MM.1S (cell line): Measurements from ENCODE around the gene S1PR2.

ENCODE experiments used
- DNase-seq: peaks from one replicate; pipeline ENCODE4 v3.0.0-alpha.2; 2015
- H2AFZ ChIP-seq: fragments of 300-600 bp; sonication (generic); 2 replicates; pipeline ENCODE4 v1.6.0; 2016; ENCODE audit warnings: antibody characterized with exemption, low read length
- H3F3A ChIP-seq: fragments of 300-600 bp; sonication (generic); 2 replicates; pipeline ENCODE4 v1.6.1; 2016; ENCODE audit warnings: mild to moderate bottlenecking, antibody characterized with exemption, low read length, moderate library complexity, mixed read lengths; ENCODE audit not compliant: insufficient read depth
- H3K27ac ChIP-seq: fragments of 300-600 bp; sonication (generic); 2 replicates; pipeline ENCODE4 v1.5.1; 2016; ENCODE audit warnings: mild to moderate bottlenecking, low read length
- H3K27me3 ChIP-seq: fragments of 300-600 bp; sonication (generic); replicated peaks from 2 replicates; pipeline ENCODE4 v1.6.0; 2016; ENCODE audit warnings: low read length; ENCODE audit not compliant: insufficient read depth
- H3K36me3 ChIP-seq: fragments of 300-600 bp; sonication (generic); replicated peaks from 2 replicates; pipeline ENCODE4 v1.6.1; 2016; ENCODE audit warnings: mild to moderate bottlenecking, low read length, mixed read lengths; ENCODE audit not compliant: insufficient read depth
- H3K4me1 ChIP-seq: fragments of 300-600 bp; sonication (generic); 2 replicates; pipeline ENCODE4 v1.6.1; 2016; ENCODE audit warnings: low read length, mixed read lengths
- H3K4me2 ChIP-seq: fragments of 300-600 bp; sonication (generic); 2 replicates; pipeline ENCODE4 v1.6.0; 2016; ENCODE audit warnings: low read depth, low read length
- H3K4me3 ChIP-seq: fragments of 300-600 bp; sonication (generic); 2 replicates; pipeline ENCODE4 v1.5.1; 2016; ENCODE audit warnings: low read length, mixed read lengths
- H3K79me2 ChIP-seq: fragments of 300-600 bp; sonication (generic); 2 replicates; pipeline ENCODE4 v1.6.1; 2016; ENCODE audit warnings: mixed run types, low read length, mixed read lengths
- H3K9ac ChIP-seq: fragments of 300-600 bp; sonication (generic); 2 replicates; pipeline ENCODE4 v1.6.1; 2016; ENCODE audit warnings: low read length, mixed read lengths
- H3K9me2 ChIP-seq: fragments of 300-600 bp; sonication (generic); replicated peaks from 2 replicates; pipeline ENCODE4 v1.6.1; 2016; ENCODE audit warnings: mild to moderate bottlenecking, low read length, mixed read lengths; ENCODE audit not compliant: insufficient read depth
- H3K9me3 ChIP-seq: fragments of 300-600 bp; sonication (generic); replicated peaks from 2 replicates; pipeline ENCODE4 v1.6.1; 2016; ENCODE audit warnings: mild to moderate bottlenecking, low read length, mixed read lengths; ENCODE audit not compliant: insufficient read depth
- H4K20me1 ChIP-seq: fragments of 300-600 bp; sonication (generic); 2 replicates; pipeline ENCODE4 v1.6.1; 2016; ENCODE audit warnings: mild to moderate bottlenecking, low read length, moderate library complexity, mixed read lengths; ENCODE audit not compliant: insufficient read depth
- CTCF ChIP-seq: fragments of 300-600 bp; sonication (generic); IDR thresholded peaks from 2 replicates; pipeline ENCODE4 v1.5.1; 2016; ENCODE audit warnings: antibody characterized with exemption, low read length, mixed read lengths
- EZH2 ChIP-seq: fragments of 300-600 bp; sonication (generic); optimal IDR thresholded peaks from 2 replicates; pipeline ENCODE3; 2017; ENCODE audit warnings: low read depth, mild to moderate bottlenecking, antibody characterized with exemption, low read length, mixed read lengths
- EZH2phosphoT487 ChIP-seq: fragments of 300-600 bp; sonication (generic); IDR thresholded peaks from 2 replicates; pipeline ENCODE4 v1.6.1; 2018; ENCODE audit warnings: antibody characterized with exemption, low read length

Gene S1PR2

DNA sequence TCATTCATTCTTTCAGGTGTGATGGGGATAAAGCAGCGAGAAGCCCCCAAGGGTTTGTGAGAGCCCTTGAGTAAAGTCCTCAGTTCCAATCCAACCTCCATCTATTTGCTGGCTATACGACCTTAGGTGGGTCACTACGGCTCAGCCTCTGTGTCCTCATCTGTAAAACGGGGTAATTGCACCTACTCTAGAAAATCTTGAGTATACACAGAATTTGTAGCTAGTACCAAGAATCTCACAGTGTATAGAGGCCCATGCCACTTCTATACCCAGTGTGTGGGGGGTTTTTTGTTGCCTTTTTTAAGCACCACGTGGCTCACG, 36.0 kb downstream of the S1PR2 start:
- H2AFZ ChIP-seq: peak overlapping the region; percentile 76
- peak overlapping the region; percentile 76 for H3K4me2 ChIP-seq
- peak overlapping the region; percentile 98; the same call in 1 of the 2 replicates for H3K9ac ChIP-seq
- H3K27ac ChIP-seq: peak overlapping the region; percentile 9; the same call in 1 of the 2 replicates
- H3K27me3 ChIP-seq: no peaks in the 10 kb centered on the region
- H3K9me3 ChIP-seq: no peaks in the 10 kb centered on the region
- H3K9me2 ChIP-seq: no peaks in the 10 kb centered on the region
- peaks cover 10% of the 10 kb centered on the region for H3F3A ChIP-seq
- H3K79me2 ChIP-seq: peaks cover 45% of the 10 kb centered on the region
- DNase-seq: no peak
- peak overlapping the region; percentile 98 for H3K4me3 ChIP-seq
- H3K36me3 ChIP-seq: no peaks in the 10 kb centered on the region
- H3K4me1 ChIP-seq: peaks cover 9% of the 10 kb centered on the region
- peaks cover 14% of the 10 kb centered on the region for H4K20me1 ChIP-seq
- TF ChIP-seq EZH2: no peak
- no peak for TF ChIP-seq CTCF
- TF ChIP-seq EZH2phosphoT487: no peak

DNA sequence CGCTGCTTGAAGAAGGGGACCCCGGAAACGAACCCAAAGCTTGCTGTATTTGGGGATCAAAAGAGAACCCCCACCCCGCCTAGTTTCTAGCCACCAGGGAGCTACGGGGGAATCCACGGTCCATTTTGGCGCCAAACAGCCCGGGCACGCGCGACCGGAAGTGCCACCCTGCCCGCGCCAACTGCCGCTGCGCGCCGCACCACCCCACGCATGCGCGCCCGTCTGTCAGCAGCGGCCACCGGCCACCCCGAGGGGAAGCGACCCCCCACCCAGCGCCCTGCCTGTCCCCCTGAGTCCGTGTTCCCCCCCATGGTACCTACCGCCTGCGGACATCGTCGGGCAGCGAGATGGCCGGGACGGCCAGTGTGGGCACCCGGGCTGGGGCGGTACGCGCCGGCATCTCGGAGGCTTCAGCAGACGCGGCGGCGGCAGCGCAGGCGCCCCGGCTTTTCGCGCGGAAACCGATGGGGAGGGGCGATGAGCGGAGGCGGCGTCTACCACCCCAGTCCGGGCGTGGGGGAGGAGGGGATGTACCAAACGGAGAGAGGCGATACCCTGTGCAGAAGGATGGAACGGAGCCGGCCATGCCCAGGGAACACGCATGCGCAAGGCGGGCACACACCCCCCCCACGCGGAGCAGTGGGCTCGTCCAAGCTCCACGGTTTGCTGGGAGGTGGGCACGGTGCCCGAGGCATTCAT, 36.5 kb downstream of the S1PR2 start, which contains the start of gene DNMT1:
TSS of gene DNMT1 (minus strand) at position 454 of the 699 bp plus-strand sequence. CDS start at position 400, 54 bp downstream.
- Histone ChIP-seq H3K4me2 (peak within 1 kb of the TSS; percentile 97), H3K79me2 (peaks cover 50% of the 10 kb centered on the region)

DNA sequence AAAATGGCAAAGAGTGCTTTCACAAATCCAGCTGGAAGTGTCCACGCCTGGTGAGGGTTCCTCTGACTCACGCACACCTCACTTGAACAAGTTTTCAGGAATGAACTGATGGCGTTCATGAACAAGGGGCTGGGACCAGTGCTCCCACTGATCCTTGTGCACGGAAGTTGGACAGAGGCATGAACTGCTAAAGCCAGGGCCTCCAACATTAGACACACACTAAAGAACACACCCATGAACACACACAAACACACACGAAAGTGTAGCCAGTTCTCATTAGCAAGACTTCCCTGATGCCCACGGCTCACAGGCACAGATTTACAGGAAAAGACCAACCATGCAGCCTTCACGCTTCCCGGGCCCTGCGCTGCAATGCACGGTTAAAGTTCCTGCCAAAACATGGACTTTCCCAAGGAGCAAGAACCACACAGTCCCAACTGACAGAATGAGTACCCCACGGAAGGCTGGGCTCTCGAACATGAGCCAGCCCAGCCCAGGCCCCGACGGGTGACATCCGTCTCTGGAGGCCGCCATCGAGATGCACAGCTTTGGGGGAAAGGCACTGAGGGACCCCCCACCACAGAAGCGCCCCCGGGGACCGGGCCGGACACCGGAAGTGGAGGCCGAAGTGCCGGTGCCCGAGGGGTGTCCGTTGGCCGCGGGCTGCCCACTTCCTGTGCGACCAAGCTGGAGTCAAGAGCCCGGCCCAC, 37.2 kb downstream of the S1PR2 start:
- Histone ChIP-seq H3F3A (peaks cover 5% of the 10 kb centered on the region), H3K9me3 (no peaks in the 10 kb centered on the region), H2AFZ (peak overlapping the region; percentile 92), H3K27me3 (no peaks in the 10 kb centered on the region), H3K9ac (peak overlapping the region; percentile 98), H3K9me2 (no peaks in the 10 kb centered on the region), H3K79me2 (peaks cover 57% of the 10 kb centered on the region), H3K4me2 (peak overlapping the region; percentile 97), H3K27ac (peak overlapping the region; percentile 74), H4K20me1 (peaks cover 23% of the 10 kb centered on the region), H3K4me1 (peaks cover 4% of the 10 kb centered on the region; the same call in 1 of the 2 replicates), H3K4me3 (peak overlapping the region; percentile 98), H3K36me3 (no peaks in the 10 kb centered on the region; the same call in 1 of the 2 replicates)
- peak; percentile 16 for DNase-seq
- TF ChIP-seq EZH2 (no peak), CTCF (no peak), EZH2phosphoT487 (no peak)

More for the DNA sequence above, 36.5 kb downstream of the S1PR2 start, which contains the start of gene DNMT1:
- Histone ChIP-seq H3K4me3 (peak within 1 kb of the TSS; percentile 98), H3K4me1 (peaks cover 9% of the 10 kb centered on the region), H3F3A (peaks cover 10% of the 10 kb centered on the region), H3K9ac (peak within 1 kb of the TSS; percentile 98), H4K20me1 (peaks cover 19% of the 10 kb centered on the region), H3K27ac (peak within 1 kb of the TSS; percentile 74), H3K36me3 (no peaks in the 10 kb centered on the region; the same call in 1 of the 2 replicates), H3K9me3 (no peaks in the 10 kb centered on the region), H3K9me2 (no peaks in the 10 kb centered on the region), H3K27me3 (no peaks in the 10 kb centered on the region), H2AFZ (peak within 1 kb of the TSS; percentile 92)
- DNase-seq: peak; percentile 96
- TF ChIP-seq CTCF (no peak), EZH2phosphoT487 (no peak), EZH2 (no peak)
